Fibroblast of mammary gland (primary cell): ENCODE measurements around the gene CHRNA4.

ENCODE experiments used
- DNase-seq: peaks from one replicate; pipeline ENCODE4 v3.0.0-alpha.2; 2010; ENCODE audit warnings: low read depth
- H3K4me3 ChIP-seq: 2 replicates; pipeline ENCODE4 v1.5.1; 2011; ENCODE audit warnings: low read depth, mild to moderate bottlenecking, low read length, moderate library complexity; ENCODE audit not compliant: control insufficient read depth
- CTCF ChIP-seq: conservative IDR thresholded peaks from 2 replicates; pipeline ENCODE4 v1.5.1; 2011; ENCODE audit warnings: low read depth, low read length, inconsistent platforms; ENCODE audit not compliant: control insufficient read depth, insufficient read depth

The CHRNA4 gene

GRCh38 chr20:63363981-63364561, 2.9 kb upstream of the CHRNA4 start:
- no peak overlapping the region for H3K4me3 ChIP-seq
- TF ChIP-seq CTCF, result no peak
- DNase-seq, result no peak

- no peak for TF ChIP-seq CTCF
- no peak for DNase-seq
- no peak overlapping the region for H3K4me3 ChIP-seq
Measured at GRCh38 chr20:63363013-63363957, 2.1 kb upstream of the CHRNA4 start.

GRCh38 chr20:63362436-63363009, 1.4 kb upstream of the CHRNA4 start:
- DNase-seq, result no peak
- no peak overlapping the region for H3K4me3 ChIP-seq
- TF ChIP-seq CTCF, result no peak

GRCh38 chr20:63361519-63362435, 628 bp upstream of the CHRNA4 start:
- no peak for DNase-seq
- no peak for TF ChIP-seq CTCF
- no peak overlapping the region for H3K4me3 ChIP-seq

- no peak for DNase-seq
- H3K4me3 ChIP-seq, result no peak overlapping the region
- TF ChIP-seq CTCF, result no peak
Measured at GRCh38 chr20:63359937-63360849, 956 bp downstream of the CHRNA4 start.
